ENCODE results near the gene CAPN3. TPM values are rescaled to one million over a fixed set of nuclear protein-coding genes. Genes with fewer than 3 reads are reported as not detected.

The CAPN3 gene
- total RNA-seq, 2 donors from 2014 or later = 19.8 to 37.0 TPM

DNA sequence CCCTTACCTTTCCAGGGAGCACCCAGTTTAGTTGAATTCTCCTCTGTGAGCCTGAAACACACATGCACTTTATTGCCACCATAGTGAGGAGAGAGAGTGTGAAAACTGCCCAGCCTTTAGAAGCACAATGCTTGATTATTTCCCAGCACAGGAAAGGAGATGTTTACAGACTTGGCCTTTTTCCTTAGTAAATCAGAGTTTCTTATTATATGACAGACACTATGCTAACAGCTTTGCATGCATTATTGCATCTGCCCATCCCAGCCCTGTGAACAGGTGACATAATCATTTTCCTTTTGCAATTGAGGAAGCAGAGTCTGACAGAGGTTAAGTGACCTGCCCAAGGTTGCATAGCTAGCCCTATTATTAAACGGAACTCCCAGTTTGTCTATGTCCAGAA lies 36.5 kb downstream of the CAPN3 start:
- Histone ChIP-seq H3K36me3 (no peaks in the 10 kb centered on the region), H3K27me3 (replicated peaks; ENCODE audit: insufficient read depth) (no peaks in the 10 kb centered on the region), H3K4me1 (ENCODE audit: control insufficient read depth in 1 of 2, low read depth in 2 of 2) (no peaks in the 10 kb centered on the region), H3K27ac (no peak overlapping the region), H3K9me3 (no peaks in the 10 kb centered on the region), H3K4me3 (no peak overlapping the region)
- TF ChIP-seq, protein P1, sequence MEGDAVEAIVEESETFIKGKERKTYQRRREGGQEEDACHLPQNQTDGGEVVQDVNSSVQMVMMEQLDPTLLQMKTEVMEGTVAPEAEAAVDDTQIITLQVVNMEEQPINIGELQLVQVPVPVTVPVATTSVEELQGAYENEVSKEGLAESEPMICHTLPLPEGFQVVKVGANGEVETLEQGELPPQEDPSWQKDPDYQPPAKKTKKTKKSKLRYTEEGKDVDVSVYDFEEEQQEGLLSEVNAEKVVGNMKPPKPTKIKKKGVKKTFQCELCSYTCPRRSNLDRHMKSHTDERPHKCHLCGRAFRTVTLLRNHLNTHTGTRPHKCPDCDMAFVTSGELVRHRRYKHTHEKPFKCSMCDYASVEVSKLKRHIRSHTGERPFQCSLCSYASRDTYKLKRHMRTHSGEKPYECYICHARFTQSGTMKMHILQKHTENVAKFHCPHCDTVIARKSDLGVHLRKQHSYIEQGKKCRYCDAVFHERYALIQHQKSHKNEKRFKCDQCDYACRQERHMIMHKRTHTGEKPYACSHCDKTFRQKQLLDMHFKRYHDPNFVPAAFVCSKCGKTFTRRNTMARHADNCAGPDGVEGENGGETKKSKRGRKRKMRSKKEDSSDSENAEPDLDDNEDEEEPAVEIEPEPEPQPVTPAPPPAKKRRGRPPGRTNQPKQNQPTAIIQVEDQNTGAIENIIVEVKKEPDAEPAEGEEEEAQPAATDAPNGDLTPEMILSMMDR (IDR thresholded peaks at IDR 0.05) = no peak
- ATAC-seq (ENCODE audit: insufficient number of reproducible peaks, low FRiP score, low read depth) (no peak), DNase-seq (ENCODE audit: low spot score) (no peak)

DNA sequence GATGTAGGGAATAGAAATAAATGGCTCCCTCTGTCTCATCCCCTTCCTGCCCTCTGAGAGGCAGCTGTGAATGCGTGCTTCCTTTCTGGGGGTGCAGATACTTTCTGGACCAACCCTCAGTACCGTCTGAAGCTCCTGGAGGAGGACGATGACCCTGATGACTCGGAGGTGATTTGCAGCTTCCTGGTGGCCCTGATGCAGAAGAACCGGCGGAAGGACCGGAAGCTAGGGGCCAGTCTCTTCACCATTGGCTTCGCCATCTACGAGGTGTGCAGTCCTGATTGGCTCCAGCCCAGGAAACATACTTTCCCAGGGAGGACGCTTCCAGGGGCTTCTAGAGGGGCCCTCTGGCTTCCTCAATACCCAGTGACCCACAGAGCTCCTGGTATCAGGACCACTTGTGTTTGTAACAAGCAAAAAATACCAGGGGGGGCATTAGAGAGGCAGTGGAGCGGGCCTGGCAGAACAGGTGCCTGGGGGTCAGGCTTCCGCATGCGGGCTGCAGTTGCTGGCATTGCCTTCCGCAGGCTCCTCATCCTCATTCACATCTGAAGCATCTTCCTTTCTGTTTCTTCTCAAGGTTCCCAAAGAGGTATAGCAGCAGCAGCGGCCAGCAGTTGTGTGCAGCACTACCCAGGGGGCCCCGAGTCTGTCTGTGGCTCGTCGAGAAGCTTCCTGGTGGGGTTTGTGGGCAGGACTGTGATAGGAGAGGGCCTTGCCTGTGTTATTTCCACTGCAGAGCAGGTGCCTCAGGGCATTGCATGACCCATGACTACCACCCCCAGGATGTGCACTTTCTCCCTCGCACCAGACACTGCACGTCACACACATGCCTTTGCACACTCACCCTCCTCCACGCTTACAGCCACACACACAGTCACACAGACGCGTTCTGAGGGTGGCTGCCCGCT lies 42.5 kb downstream of the CAPN3 start:
- no peaks in the 10 kb centered on the region for H3K9me3 ChIP-seq
- TF ChIP-seq, protein P1 (IDR thresholded peaks at IDR 0.05) = no peak
- H3K4me1 ChIP-seq (ENCODE audit: control insufficient read depth in 1 of 2, low read depth in 2 of 2) = peaks cover 0 to 12% of the 10 kb centered on the region in 2 donors
- H3K27ac ChIP-seq = no peak overlapping the region
- H3K27me3 ChIP-seq (replicated peaks; ENCODE audit: insufficient read depth) = no peaks in the 10 kb centered on the region
- ATAC-seq (ENCODE audit: insufficient number of reproducible peaks, low FRiP score, low read depth) = no peak
- DNase-seq (ENCODE audit: low spot score) = no peak
- H3K4me3 ChIP-seq = no peak overlapping the region
- H3K36me3 ChIP-seq = peaks cover 3% of the 10 kb centered on the region

DNA sequence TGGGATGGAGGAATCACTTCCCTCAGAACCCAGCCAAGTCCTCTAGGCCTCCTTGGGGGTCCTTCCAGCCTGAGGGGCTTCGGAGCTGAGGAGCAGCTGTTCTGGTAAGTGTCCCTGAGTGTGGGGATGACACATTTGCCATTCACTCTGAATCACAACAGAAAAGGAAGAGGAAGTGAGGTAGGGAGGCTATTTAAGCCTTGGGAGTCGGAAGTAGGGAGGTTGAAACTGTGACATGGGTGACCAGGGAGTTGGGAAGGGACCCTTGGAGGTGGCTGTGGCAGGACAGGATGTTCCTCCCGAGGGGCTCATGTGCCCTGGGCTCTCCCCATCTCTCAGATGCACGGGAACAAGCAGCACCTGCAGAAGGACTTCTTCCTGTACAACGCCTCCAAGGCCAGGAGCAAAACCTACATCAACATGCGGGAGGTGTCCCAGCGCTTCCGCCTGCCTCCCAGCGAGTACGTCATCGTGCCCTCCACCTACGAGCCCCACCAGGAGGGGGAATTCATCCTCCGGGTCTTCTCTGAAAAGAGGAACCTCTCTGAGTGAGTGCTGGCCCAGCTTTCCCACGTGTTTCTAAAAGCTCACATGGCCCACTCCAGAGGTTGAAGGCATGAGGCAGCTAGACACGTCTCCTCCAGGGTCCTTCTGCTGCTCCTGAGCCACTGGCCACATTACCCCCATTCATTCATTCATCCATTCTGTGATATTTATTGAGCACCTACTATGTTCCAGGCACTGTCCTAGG lies 43.3 kb downstream of the CAPN3 start:
- peaks cover 3% of the 10 kb centered on the region for H3K36me3 ChIP-seq

DNA sequence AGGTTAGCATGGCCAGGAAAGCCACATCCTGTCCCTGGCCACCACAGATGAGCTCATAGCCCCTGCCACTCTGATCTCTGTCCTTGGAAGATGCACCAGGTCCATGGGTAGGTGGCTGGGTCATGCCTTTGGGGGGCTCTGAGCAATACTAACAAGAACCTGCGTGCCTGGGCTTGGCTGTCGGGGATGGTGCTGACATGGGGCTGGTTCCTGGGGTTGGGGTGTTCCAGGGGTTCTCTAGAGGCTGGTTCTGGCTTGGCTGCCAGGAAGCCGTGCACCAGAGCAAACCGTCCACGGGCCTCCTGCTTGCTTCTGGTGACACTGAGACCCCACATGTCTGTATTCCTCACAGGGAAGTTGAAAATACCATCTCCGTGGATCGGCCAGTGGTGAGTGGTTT lies 44.1 kb downstream of the CAPN3 start:
- H3K4me3 ChIP-seq = no peak overlapping the region
- no peak for ATAC-seq (ENCODE audit: insufficient number of reproducible peaks, low FRiP score, low read depth)
- peaks cover 3% of the 10 kb centered on the region for H3K36me3 ChIP-seq
- TF ChIP-seq, protein P1 (IDR thresholded peaks at IDR 0.05) = no peak
- H3K27me3 ChIP-seq (replicated peaks; ENCODE audit: insufficient read depth) = no peaks in the 10 kb centered on the region
- H3K9me3 ChIP-seq = no peaks in the 10 kb centered on the region
- no peak overlapping the region for H3K27ac ChIP-seq
- DNase-seq (ENCODE audit: low spot score) = no peak
- peaks cover 0 to 12% of the 10 kb centered on the region in 2 donors for H3K4me1 ChIP-seq (ENCODE audit: control insufficient read depth in 1 of 2, low read depth in 2 of 2)

More for the DNA sequence above, 43.3 kb downstream of the CAPN3 start:
- TF ChIP-seq, protein P1 (IDR thresholded peaks at IDR 0.05) = no peak
- Histone ChIP-seq H3K27me3 (replicated peaks; ENCODE audit: insufficient read depth) (no peaks in the 10 kb centered on the region), H3K27ac (no peak overlapping the region), H3K4me1 (ENCODE audit: control insufficient read depth in 1 of 2, low read depth in 2 of 2) (peaks cover 0 to 12% of the 10 kb centered on the region in 2 donors), H3K9me3 (no peaks in the 10 kb centered on the region), H3K4me3 (no peak overlapping the region)
- no peak for ATAC-seq (ENCODE audit: insufficient number of reproducible peaks, low FRiP score, low read depth)
- no peak for DNase-seq (ENCODE audit: low spot score)
